ENCODE results near the gene OR2T11. TPM values are rescaled to one million over a fixed set of nuclear protein-coding genes. Genes with fewer than 3 reads are reported as not detected.

Gene OR2T11
- total RNA-seq, 4 donors from 2014 or later: 0.57 TPM; not detected in 3

DNA sequence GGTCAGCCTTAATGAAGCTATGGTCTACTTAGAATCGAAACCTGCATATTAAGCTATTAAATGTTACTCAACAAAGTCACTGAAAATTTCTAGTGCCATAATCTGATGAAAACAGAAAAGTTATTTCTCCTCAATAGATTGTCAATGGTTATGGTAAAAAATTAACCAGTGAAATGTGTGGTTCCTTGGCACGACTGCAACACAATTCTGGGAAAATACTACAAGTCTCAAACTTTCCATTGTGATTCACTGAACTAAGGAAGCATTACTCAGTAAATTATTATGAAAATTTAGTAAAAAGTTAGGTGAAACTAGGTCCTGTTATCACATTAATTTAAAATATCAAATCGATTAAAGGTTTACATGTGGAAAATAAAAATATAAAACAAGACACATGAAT is 24.6 kb downstream of the OR2T11 start:
- no peak overlapping the region for H3K4me3 ChIP-seq (ENCODE audit: low read depth, poor library complexity, severe bottlenecking)
- WGBS, 2 donors: 46 to 49% methylated on average over 3 of the region's 3 CpGs
- TF ChIP-seq, protein P1, sequence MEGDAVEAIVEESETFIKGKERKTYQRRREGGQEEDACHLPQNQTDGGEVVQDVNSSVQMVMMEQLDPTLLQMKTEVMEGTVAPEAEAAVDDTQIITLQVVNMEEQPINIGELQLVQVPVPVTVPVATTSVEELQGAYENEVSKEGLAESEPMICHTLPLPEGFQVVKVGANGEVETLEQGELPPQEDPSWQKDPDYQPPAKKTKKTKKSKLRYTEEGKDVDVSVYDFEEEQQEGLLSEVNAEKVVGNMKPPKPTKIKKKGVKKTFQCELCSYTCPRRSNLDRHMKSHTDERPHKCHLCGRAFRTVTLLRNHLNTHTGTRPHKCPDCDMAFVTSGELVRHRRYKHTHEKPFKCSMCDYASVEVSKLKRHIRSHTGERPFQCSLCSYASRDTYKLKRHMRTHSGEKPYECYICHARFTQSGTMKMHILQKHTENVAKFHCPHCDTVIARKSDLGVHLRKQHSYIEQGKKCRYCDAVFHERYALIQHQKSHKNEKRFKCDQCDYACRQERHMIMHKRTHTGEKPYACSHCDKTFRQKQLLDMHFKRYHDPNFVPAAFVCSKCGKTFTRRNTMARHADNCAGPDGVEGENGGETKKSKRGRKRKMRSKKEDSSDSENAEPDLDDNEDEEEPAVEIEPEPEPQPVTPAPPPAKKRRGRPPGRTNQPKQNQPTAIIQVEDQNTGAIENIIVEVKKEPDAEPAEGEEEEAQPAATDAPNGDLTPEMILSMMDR (IDR thresholded peaks at IDR 0.05): no peak
- TF ChIP-seq POLR2A (IDR thresholded peaks at IDR 0.05): no peak
- no peak for DNase-seq (ENCODE audit: low spot score in 2 of 2)
- intact Hi-C loops (cut with DNase I; ENCODE audit: low total_unique reads): no loop called here

DNA sequence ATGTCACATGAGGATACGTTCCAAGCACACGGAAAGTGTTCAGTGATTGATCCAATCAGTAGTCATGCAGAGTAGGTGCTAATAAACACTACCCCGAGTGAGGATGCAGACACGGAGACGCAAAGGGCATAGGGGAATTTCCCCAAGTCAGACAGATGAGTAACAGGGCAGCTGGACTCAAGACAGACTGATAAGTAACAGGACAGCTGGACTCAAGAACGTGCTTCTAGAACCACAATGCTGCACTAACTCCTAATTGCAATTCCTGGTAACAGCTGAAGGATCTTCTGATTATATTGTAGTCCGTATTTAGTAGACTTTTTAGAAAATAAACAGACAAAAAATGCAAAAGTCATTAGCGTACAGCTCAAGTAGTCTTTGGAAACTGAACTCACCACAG is 35.5 kb downstream of the OR2T11 start:
- TF ChIP-seq, protein P1 (IDR thresholded peaks at IDR 0.05): no peak
- no peak for TF ChIP-seq POLR2A (IDR thresholded peaks at IDR 0.05)
- 82 to 85% methylated on average over 8 of the region's 8 CpGs for WGBS, 2 donors
- no peak overlapping the region for H3K4me3 ChIP-seq (ENCODE audit: low read depth, poor library complexity, severe bottlenecking)
- DNase-seq (ENCODE audit: low spot score in 2 of 2): no peak
- intact Hi-C loops (cut with DNase I; ENCODE audit: low total_unique reads): no loop called here

DNA sequence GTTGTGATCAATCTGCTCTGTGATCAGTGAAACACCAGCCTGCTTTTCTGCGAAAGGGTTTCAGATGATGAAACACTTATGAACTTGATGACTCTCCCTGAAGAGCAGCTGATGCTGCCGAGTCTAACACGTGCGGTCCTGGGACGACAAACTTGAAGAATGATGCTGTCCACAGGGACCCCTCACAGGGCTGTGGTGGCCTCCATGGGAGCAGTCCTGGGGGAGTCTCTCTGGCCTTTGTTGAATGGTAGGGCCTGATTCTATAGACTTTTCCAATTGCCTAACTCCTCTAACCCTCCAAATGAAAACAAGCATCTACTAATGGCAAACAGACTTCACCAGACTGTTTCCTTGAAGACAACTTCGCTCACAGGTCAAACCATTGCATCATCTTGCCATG is 37.3 kb downstream of the OR2T11 start, which contains the start of gene OR2T10:
TSS of gene OR2T10 (minus strand) at position 112 of the 400 bp plus-strand sequence. CDS start 3,932 bp downstream, outside the sequence.
- TF ChIP-seq, protein P1 (IDR thresholded peaks at IDR 0.05): no peak
- TF ChIP-seq POLR2A (IDR thresholded peaks at IDR 0.05): no peak
- H3K4me3 ChIP-seq (ENCODE audit: low read depth, poor library complexity, severe bottlenecking): no peak within 1 kb of the TSS
- DNase-seq (ENCODE audit: low spot score in 2 of 2): no peak
- intact Hi-C loops (cut with DNase I; ENCODE audit: low total_unique reads): no loop called here
- 84 to 92% methylated on average over 3 to 6 of the region's 6 CpGs for WGBS, 2 donors

DNA sequence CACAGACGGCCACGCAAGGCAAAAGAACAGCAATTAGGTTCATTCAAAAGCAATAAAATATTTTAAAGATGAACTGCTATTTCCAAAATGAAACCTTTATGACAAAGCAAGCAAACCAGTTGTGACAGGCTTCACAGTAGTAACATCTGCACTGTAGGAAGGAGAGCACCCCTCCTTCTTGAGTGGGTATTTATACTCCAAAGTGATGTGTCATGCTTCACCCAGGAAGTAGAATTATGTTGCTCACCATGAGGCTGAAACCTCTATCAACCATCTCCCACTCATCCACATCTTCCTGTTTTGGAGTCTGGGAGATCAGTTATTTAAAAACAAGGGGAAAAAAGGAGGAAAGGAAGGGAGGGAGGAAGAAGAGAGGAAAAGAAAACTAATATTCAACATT is 38.3 kb downstream of the OR2T11 start:
- H3K4me3 ChIP-seq (ENCODE audit: low read depth, poor library complexity, severe bottlenecking): no peak overlapping the region
- intact Hi-C loops (cut with DNase I; ENCODE audit: low total_unique reads): no loop called here
- no peak for TF ChIP-seq POLR2A (IDR thresholded peaks at IDR 0.05)
- TF ChIP-seq, protein P1 (IDR thresholded peaks at IDR 0.05): no peak
- DNase-seq (ENCODE audit: low spot score in 2 of 2): no peak
- 53 to 59% methylated on average over 2 of the region's 2 CpGs for WGBS, 2 donors

DNA sequence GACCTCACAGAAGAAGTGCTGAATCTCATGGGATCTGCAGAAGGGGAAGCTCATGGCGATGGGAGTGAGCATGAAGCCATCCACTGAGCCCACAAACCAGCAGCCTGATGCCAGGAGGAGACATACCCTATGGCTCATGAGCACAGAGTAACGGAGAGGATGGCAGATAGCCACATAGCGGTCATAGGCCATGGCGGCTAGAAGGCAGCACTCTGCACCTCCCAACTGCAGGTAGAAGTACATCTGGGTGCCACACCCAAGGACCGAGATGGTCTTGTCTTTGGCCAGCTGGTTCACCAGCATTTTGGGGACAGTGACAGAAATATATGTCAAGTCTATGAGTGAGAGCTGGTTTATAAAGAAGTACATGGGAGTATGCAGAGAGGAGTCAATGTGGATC is 41.7 kb downstream of the OR2T11 start:
- H3K4me3 ChIP-seq (ENCODE audit: low read depth, poor library complexity, severe bottlenecking): no peak overlapping the region
- 84 to 87% methylated on average over 5 of the region's 5 CpGs for WGBS, 2 donors
- no peak for TF ChIP-seq POLR2A (IDR thresholded peaks at IDR 0.05)
- DNase-seq (ENCODE audit: low spot score in 2 of 2): no peak
- intact Hi-C loops (cut with DNase I; ENCODE audit: low total_unique reads): no loop called here

DNA sequence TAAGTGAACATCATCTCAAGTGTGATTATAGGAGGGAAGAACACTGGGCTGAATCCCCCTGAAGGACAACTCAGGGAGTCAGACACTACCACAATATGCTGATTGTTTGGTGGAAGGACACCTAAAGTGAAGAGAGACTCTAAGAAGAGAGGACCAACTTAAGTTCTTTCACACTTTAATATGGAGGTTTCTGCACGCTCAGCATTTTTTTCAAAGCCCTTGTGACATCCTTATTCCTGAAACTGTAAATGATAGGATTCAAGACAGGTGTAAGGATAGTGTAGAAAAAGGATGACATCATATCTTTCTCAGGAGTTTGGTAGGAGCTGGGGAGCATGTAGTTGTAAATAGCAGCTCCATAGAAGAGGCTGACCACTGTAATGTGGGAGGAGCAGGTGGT is 42.2 kb downstream of the OR2T11 start:
- no peak for DNase-seq (ENCODE audit: low spot score in 2 of 2)
- intact Hi-C loops (cut with DNase I; ENCODE audit: low total_unique reads): no loop called here
- WGBS, 2 donors: 67 to 77% methylated on average over 1 of the region's 1 CpG
- no peak overlapping the region for H3K4me3 ChIP-seq (ENCODE audit: low read depth, poor library complexity, severe bottlenecking)
- no peak for TF ChIP-seq POLR2A (IDR thresholded peaks at IDR 0.05)
- TF ChIP-seq, protein P1 (IDR thresholded peaks at IDR 0.05): no peak

Measured in lower leg skin (tissue), 4 donors.